Suppressor macrophage treated with lipopolysaccharide for 1 hour (primary cell): ENCODE data around the gene CH25H.
A peak's percentile ranks its signal among the peaks of the same experiment; 100 is the strongest.

Experiments
- DNase-seq, 3 donors: peaks; one replicate each; pipeline ENCODE4 v3.0.0-alpha.2; 2020 to 2022

The CH25H gene

DNA sequence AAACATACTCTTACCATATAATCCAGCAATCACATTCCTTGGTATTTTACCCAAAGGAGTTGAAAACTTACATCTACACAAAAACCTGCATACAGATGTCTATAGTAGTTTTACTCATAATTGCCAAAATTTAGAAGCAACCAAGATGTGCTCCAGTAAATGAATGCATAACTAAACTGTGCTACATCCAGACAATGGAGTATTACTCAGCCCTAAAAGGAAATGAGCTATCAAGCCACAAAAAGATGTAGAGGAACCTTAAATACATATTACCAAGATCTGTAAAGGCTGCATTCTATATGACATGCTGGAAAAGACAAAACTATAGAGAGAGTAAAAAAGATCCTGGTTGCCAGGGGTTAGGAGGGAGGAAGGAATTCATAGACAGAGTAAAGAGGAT is 21.8 kb upstream of the CH25H start:
- DNase-seq: peak in 1 of 3 donors; percentile 38

GRCh38 chr10:89228146-89228545 is 21.0 kb upstream of the CH25H start:
- no peak for DNase-seq

- DNase-seq: no peak
Observed at GRCh38 chr10:89226891-89227290, 19.8 kb upstream of the CH25H start.

- DNase-seq: peak; percentile 61 to 67 (median 66)
Observed at GRCh38 chr10:89224739-89225443, 17.8 kb upstream of the CH25H start.

DNA sequence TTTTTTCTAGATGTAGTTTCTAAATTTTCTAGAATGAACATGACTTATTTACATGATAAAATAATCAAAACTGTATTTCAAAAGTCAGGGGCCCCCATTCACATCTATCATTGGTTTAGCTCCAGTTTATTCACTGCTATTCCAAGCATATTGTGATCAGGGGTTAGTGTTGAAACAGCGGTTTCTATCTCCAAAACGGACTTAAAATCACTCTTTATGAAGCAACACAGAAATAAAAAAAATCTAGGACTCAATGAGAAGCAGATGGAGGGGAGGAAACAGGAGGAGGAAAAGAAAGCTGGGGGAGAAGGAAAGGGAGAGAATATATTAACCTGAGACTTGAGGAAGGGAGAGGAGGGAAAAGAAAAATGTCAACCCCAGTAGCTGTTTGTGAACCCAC is 14.8 kb upstream of the CH25H start:
- DNase-seq: no peak

DNA sequence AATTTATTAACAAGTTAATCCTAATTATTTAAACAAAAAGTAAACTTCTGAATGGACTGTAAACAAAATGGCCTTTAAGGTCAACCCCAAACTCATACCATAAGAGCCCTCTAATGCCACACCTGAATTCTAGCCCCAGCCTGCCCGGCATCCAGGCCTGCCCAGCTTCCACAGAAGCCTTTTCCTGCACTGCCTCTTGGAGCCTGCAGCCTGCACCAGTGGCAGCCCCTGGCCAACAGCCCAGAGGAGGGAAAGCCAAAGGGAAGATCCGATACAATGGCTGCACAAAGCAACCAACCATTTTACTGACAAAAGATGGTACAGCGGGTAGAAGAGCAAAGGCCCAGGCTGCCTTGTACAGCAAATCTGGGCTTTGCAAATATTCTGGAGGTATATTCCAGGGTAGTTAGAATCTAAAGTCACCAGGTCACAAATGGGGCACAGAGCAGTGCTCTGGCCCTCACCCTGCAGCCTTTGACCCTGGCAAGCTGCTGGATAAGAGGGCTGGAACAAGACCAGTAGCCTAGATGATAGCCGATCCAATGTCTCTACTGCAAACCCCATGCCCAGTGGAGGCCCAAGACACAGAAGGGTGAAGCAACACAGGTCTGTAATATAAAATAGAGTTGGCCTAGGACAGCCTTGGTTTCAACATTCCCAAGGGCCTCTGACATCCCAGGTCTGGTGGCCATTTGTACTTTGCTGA is 12.5 kb upstream of the CH25H start:
- DNase-seq: no peak

DNA sequence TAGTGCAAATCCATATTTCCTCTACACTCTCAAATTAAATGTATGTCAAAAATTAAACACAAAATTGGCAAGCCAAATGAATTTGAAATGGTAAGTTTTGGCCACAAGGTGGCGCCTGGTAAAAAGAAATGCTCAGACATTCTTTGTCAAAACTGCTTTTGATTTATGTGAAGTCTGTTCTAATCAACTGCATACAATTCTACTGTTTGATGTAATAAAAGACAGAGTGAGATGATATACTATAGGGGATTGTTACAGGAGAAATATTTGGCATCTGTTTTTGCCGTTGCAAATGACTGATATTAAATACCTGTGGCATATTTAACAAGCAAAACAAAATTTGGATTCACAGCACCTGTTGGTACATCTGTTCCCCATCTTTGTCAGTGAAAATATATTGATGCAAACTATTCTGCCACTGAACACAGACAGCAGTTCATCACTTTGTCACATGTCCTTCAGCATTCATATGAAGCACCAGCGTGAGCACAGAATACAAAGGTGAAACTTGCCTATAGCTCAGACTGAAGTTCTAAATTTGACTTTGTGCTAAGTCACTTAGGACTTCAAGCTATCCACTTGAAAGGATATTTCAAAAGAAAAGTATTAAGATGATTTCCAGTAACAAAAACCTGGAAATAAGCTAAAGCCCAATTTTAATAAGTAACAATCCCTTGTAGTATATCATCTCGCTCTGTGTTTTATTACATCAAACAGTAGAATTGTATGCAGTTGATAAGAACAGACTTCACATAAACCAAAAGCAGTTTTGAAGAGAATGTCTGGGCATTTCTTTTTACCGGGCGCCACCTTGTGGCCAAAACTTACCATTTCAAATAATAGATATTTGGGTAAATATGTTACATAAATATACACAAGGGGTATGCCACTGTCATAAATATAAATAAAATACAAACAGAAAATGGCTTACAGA is 10.2 kb upstream of the CH25H start:
- peak; percentile 81 to 90 (median 86) for DNase-seq

GRCh38 chr10:89216056-89216455 is 8.9 kb upstream of the CH25H start:
- no peak for DNase-seq

DNA sequence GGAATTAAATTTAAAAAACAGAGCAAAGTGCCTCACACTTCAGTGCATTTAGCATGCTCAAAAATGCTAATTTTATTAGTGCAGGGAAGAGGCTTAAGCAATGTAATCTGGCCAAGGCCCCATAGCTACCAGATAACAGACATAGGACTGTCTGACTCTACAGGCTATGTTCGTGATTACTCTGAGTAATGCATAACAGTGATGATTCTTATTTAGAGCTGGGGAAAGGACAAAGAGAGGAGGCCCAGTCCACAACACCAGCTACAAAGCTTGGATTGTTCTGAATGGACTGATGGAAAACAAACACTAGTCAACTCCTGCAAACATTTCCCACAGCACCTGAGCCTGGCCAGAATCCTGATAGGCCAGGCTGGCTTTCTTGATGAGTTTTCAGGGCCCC is 8.4 kb upstream of the CH25H start:
- DNase-seq: no peak

DNA sequence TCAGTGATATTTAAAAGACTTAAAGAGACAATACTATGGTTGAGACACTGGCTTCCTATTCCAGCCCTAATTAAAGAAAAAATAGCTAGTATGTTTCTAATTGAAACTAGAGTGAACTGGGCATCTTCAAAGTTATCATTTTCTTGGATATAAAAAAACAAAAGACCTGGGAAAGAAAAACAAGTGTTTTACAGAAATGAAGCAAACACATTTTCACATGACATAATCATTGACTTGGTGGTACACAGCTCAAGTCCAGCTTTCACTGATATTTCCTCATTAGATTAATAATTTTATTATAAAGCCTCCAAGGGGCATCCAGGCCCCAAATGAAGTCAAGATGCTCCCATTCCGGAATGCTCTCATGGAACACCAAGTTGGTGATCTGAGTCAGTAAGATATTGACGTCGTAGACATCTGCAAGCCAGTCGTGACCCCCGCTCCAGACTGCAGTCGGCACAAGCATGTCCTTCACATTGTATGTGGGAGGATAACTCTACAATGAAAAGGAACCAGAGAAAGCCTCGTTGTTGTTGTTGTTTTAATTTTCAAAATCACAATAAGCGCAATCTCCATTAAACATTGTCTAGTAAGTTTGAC is 7.5 kb upstream of the CH25H start:
- DNase-seq: no peak

DNA sequence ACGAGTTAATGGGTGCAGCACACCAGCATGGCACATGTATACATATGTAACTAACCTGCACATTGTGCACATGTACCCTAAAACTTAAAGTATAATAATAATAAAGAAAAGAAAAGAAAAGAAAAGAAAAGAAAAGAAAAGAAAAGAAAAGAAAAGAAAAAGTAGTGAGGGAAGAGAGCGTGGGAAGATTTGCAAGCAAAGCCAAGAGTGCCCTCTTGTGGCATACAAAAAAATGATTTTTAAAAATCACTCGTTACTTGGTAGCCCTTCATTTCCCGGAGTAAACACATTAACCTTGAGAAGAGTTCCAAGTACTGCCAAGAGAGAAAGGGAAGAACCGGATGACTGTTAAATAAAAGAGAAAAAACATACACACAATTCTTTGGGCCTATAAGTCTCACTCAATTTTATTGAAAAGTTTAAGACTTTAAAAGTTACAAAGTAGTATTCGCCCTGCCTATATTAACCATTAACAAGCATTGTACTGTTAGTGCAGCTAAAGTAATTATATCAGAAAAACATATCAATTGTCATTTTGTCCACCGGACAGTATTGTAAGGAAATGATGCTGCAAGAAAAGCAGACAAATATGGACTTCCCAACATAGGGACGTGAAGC is 6.2 kb upstream of the CH25H start:
- DNase-seq: peak; percentile 64 to 80 (median 80)

- DNase-seq: no peak
Observed at GRCh38 chr10:89210794-89211425, 3.8 kb upstream of the CH25H start.

- DNase-seq: no peak
Observed at GRCh38 chr10:89209718-89210117, 2.6 kb upstream of the CH25H start.

DNA sequence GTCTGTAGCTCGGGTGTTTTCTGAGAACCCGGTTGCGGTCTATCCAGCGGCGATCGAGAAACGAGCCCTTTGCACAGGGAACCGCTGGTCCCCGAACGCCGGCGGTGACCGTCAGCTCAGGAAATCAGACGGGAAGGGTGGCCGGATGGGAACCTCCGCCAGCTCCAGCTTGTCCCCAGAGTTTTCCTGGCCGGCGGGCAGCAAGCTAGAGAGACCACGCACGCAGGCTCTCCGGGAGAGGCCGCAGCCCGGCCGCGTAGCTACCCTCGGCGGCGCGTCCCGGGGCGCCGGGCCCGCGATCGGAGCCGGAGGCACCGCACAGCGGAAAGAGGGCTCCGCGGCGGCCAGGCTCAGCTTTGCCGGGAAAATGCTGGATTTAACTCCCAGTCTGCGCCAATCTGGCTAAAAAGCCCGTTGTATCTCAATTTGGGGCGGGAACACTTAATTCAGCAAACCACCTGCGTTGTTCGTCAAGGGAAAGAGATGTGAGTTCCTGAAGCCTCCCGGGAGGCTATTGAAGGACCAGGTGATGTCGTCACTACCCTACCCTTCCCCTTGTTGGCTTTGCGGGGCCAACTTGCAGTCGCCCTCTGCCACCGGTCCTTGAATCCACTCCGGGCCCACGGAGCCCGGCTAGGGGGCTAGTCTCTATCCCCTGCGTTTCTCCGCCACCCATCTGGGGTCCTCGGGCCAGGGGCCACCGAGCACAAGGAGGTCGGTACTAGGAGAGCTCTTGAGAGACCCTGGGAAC is 859 bp upstream of the CH25H start:
- DNase-seq: peak; percentile 38 to 57 (median 40)

DNA sequence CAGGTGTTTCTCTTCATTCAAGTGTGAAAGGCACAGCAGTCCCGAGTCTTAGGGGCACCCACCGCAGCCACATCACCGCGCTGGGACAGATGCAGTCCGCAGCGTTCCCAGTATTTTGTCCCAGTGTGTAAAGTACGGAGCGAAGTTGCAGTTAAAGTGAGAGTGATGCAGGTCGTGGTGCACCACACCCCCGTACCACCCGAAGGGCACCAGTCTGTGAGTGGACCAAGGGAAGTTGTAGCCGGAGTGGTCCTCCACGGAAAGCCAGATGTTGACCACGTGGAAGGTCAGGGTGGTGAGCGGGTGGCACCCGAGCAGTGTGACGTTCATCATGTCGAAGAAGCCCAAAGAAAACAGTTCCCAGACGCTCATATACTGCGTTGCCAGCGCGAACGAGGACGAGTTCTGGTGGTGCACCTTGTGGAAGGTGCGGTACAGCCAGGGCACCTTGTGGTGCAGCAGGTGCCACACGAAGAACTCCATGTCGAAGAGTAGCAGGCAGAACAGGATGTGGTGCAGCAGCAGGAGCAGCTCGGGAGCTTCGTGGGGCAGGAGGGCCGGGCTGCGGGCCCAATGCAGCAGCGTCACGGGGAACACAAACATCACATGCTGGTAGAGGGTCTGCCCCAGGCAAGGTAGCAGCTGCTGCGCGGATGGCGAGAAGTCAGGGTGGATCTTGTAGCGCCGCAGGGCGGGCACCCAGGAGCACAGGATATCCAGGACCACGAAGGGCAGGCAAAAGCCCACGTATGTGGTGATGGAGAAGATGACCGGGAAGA is 526 bp downstream of the CH25H start:
- peak in 1 of 3 donors; percentile 17 for DNase-seq

DNA sequence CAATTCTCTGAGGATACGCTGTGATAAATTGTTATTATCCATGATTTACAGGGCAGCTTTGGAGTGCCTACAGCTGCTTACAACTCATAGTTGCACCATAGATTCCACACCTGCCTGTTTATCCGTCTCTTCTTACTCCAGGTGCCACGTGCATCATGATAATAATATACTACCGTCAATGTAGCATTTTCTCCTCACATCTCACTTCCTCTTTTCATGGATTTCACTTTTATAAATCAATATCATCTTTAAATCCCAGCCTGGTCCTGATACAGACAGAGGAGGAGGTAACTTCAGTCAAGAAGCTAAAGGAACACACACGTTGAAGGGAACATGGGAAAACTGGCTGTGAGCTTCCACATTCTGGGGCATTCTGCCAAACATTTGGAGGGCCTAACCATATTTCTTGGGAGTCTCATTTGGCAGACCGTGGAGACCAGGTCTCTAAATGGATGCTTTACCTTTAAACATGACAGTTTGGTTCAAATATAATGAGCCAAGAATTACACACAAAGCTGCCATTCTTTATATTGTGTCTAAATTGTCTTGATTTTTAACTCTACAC is 2.4 kb downstream of the CH25H start:
- no peak for DNase-seq

DNA sequence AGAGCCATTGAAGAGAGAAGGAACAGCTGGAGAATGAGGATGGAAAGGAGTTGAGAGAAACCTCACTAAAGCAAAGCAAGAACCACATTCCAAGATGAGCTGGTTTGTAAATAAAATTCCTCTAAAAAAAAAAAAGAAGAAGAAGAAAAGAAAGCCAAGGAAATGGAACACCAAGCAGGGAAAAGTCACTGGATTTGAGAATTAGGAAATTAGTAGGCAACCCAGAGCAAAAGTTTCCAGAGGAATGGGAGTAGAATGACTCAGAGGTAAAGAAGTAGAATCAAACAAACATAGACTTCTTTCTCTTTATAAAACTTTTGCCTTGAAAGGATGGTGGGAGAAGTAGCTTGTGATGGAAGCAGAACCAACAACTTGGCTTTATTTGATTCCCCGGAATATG is 3.9 kb downstream of the CH25H start:
- DNase-seq: no peak

DNA sequence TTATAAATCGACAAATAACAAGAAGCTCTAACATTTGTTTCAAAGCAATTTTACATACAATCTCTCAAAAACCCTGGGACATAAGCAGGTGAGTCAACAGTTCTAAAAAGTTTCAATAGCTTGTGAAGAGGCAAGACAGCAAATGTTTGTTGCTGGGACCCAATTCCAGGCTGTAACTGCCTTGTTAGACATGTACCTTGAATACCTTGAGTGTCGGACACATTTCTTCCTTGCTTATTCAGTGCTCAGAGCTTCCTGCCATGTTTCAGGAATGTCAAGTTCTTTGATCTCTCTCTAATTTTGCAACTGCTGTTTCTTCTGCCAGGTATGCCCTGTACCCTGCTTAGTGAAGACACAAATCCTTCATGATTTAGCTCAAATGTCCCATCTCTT is 5.1 kb downstream of the CH25H start:
- no peak for DNase-seq

- DNase-seq: peak in 1 of 3 donors; percentile 28
Observed at GRCh38 chr10:89201345-89202032, 5.6 kb downstream of the CH25H start.

DNA sequence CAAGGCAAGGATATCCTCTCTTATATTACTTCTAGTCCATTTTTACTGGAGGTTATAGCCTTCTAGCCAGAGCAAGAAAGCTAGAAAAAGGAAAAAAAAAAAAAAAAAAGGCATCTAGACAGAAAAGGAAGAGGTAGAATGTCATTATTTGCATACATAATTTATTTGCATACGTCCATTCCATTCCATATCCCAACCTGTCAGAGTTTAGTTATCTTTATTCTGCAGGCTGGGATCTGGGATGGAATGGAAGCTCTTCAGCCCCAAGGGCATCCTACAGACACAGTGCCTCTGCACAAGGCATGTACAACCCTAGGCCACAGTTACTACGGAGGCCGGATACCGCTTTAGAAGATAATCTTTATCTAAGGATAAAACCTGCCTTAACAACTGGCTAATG is 9.6 kb downstream of the CH25H start:
- no peak for DNase-seq
